Naive thymus-derived CD4-positive, alpha-beta T cell (primary cell): ENCODE data around the gene C7. TPM values are rescaled to one million over a fixed set of nuclear protein-coding genes. Genes with fewer than 3 reads are reported as not detected.

ENCODE experiments used
- ATAC-seq: fragments of 150-1000 bp; cut with Tn5 transposase; 2 replicates; pipeline ENCODE4 v1.10.0; 2021; ENCODE audit warnings: mild to moderate bottlenecking, moderate library complexity
- CTCF ChIA-PET: fragments of 350-600 bp; sonication (Branson Sonifier 250); formaldehyde crosslinking; loops from one replicate; lab custom pipeline; 2021; ENCODE audit warnings: antibody characterized with exemption; lab: Charles Lee
- POLR2A ChIA-PET: fragments of 350-600 bp; sonication (Branson Sonifier 250); formaldehyde crosslinking; loops from one replicate; lab custom pipeline; 2021; ENCODE audit warnings: antibody characterized with exemption, inconsistent platforms; lab: Charles Lee
- DNase-seq, 9 donors: peaks; one replicate each; pipeline versions ENCODE4 v3.0.0 to v3.0.0-alpha.2; 2020 to 2022; ENCODE audit warnings: mixed read lengths in 1 of 9
- H3K27ac ChIP-seq: one replicate; pipeline ENCODE4 v1.7.0; 2013; ENCODE audit warnings: mild to moderate bottlenecking, low read depth, low read length, moderate library complexity
- H3K27me3 ChIP-seq, 2 donors: one replicate each; pipeline ENCODE4 v1.7.0; 2013; ENCODE audit warnings: low read length in 2 of 2, mild to moderate bottlenecking in 2 of 2, moderate library complexity in 2 of 2; ENCODE audit not compliant: control insufficient read depth in 2 of 2, insufficient read depth in 2 of 2
- H3K36me3 ChIP-seq, 3 experiments: 1 replicate in 2 of 3; 2 replicates in 1 of 3; pipeline ENCODE4 v1.7.0; 2013; ENCODE audit warnings: low read length in 3 of 3, mild to moderate bottlenecking in 3 of 3, moderate library complexity in 1 of 3; ENCODE audit not compliant: insufficient read depth in 3 of 3, control insufficient read depth in 2 of 3
- H3K4me1 ChIP-seq, 2 donors: one replicate each; pipeline ENCODE4 v1.7.0; 2013; ENCODE audit warnings: low read length in 2 of 2, mild to moderate bottlenecking in 2 of 2, moderate library complexity in 1 of 2; ENCODE audit not compliant: control insufficient read depth in 2 of 2, insufficient read depth in 2 of 2
- H3K4me3 ChIP-seq: 2 replicates; pipeline ENCODE4 v1.7.0; 2013; ENCODE audit warnings: mild to moderate bottlenecking, low read length
- H3K9me3 ChIP-seq, 3 experiments: 1 replicate in 2 of 3; 2 replicates in 1 of 3; pipeline ENCODE4 v1.7.0; 2013; ENCODE audit warnings: low read length in 3 of 3; ENCODE audit not compliant: control insufficient read depth in 2 of 3
- H3K27ac Mint-ChIP-seq, 9 donors: one replicate each; pipeline ENCODE4 v1.8.0; 2020 to 2022; ENCODE audit warnings: mixed read lengths in 9 of 9, mild to moderate bottlenecking in 8 of 9, moderate library complexity in 5 of 9, inconsistent platforms in 2 of 9
- H3K27me3 Mint-ChIP-seq, 5 donors: one replicate each; pipeline ENCODE4 v1.8.0; 2021 to 2022; ENCODE audit warnings: mixed read lengths in 5 of 5, mild to moderate bottlenecking in 1 of 5
- H3K36me3 Mint-ChIP-seq, 5 donors: one replicate each; pipeline ENCODE4 v1.8.0; 2020 to 2022; ENCODE audit warnings: mixed read lengths in 5 of 5, mild to moderate bottlenecking in 3 of 5, inconsistent platforms in 1 of 5
- H3K4me1 Mint-ChIP-seq, 7 donors: one replicate each; pipeline ENCODE4 v1.8.0; 2020 to 2022; ENCODE audit warnings: mixed read lengths in 7 of 7, mild to moderate bottlenecking in 3 of 7, inconsistent platforms in 1 of 7
- H3K4me3 Mint-ChIP-seq, 10 donors: one replicate each; pipeline ENCODE4 v1.8.0; 2020 to 2022; ENCODE audit warnings: mild to moderate bottlenecking in 10 of 10, mixed read lengths in 10 of 10, moderate library complexity in 6 of 10, inconsistent platforms in 2 of 10
- H3K9me3 Mint-ChIP-seq, 11 donors: one replicate each; pipeline ENCODE4 v1.8.0; 2020 to 2022; ENCODE audit warnings: mixed read lengths in 11 of 11, mild to moderate bottlenecking in 4 of 11, inconsistent platforms in 1 of 11, moderate library complexity in 1 of 11
- intact Hi-C, 2 donors: fragments of 100-400 bp; cut with micrococcal nuclease; formaldehyde crosslinking; loops; one replicate each; pipeline ENCODE4 v1.15.1; 2023
- polyA plus RNA-seq, 2 donors: library from polyadenylated mRNA; unstranded; fragments of 300-500 nt; fragmentation: Illumina TruSeq; gene quantifications; one replicate each; pipeline ENCODE4 v1.2.3, GENCODE V29; 2021
- total RNA-seq, 6 experiments: library from RNA in 5 of 6; stranded (reverse) in 5 of 6; gene quantifications; 1 replicate in 5 of 6; 2 replicates in 1 of 6; pipeline ENCODE4 v1.2.3 and lab custom pipeline; 2021 to 2026

Gene C7
- total and polyA plus RNA-seq, 7 experiments from 2014 or later: not detected

DNA sequence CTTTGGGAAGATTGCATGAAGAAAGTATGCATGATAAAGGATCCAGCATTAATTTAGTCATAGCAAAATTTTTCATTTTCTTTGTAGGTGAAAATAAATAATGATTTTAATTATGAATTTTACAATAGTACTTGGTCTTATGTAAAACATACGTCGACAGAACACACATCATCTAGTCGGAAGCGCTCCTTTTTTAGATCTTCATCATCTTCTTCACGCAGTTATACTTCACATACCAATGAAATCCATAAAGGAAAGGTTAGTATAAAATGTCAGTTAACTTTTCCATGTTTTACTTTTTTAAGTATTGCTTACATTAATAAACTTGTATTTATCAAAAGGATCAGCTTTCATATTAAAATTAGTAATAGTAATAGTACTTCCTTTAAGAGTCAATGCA is 35.8 kb downstream of the C7 start:
- Mint-ChIP-seq H3K27ac (no peak overlapping the region), H3K27me3 (peaks cover 0 to 13% (median 12%) of the 10 kb centered on the region in 5 donors), H3K9me3 (no peaks in the 10 kb centered on the region), H3K4me1 (no peaks in the 10 kb centered on the region), H3K4me3 (no peak overlapping the region), H3K36me3 (no peaks in the 10 kb centered on the region)
- CTCF ChIA-PET: no interaction called here
- H3K4me3 ChIP-seq: no peak overlapping the region
- ATAC-seq (no peak), DNase-seq (no peak)
- intact Hi-C loops: no loop called here
- H3K4me1 ChIP-seq: no peaks in the 10 kb centered on the region
- POLR2A ChIA-PET: no interaction called here
- H3K27me3 ChIP-seq: no peaks in the 10 kb centered on the region
- no peaks in the 10 kb centered on the region for H3K36me3 ChIP-seq
- H3K9me3 ChIP-seq: no peaks in the 10 kb centered on the region
- H3K27ac ChIP-seq: no peak overlapping the region

- Histone ChIP-seq H3K36me3 (no peaks in the 10 kb centered on the region), H3K27me3 (no peaks in the 10 kb centered on the region), H3K27ac (no peak overlapping the region), H3K4me3 (no peak overlapping the region), H3K4me1 (no peaks in the 10 kb centered on the region), H3K9me3 (no peaks in the 10 kb centered on the region)
- DNase-seq (no peak), ATAC-seq (no peak)
- POLR2A ChIA-PET: no interaction called here
- H3K9me3 Mint-ChIP-seq: peaks cover 0 to 8% (median 4%) of the 10 kb centered on the region in 11 donors
- no peak overlapping the region for H3K27ac Mint-ChIP-seq
- H3K4me3 Mint-ChIP-seq: no peak overlapping the region
- peaks cover 0 to 16% (median 10%) of the 10 kb centered on the region in 5 donors for H3K27me3 Mint-ChIP-seq
- peaks cover 0 to 3% (median 0%) of the 10 kb centered on the region in 5 donors for H3K36me3 Mint-ChIP-seq
- intact Hi-C loops: no loop called here
- H3K4me1 Mint-ChIP-seq: no peaks in the 10 kb centered on the region
- CTCF ChIA-PET: no interaction called here
Measured at GRCh38 chr5:40955313-40955712, 46.0 kb downstream of the C7 start.

- H3K36me3 ChIP-seq: no peaks in the 10 kb centered on the region
- H3K4me1 Mint-ChIP-seq: no peaks in the 10 kb centered on the region
- H3K4me1 ChIP-seq: no peaks in the 10 kb centered on the region
- H3K36me3 Mint-ChIP-seq: peaks cover 0 to 3% (median 0%) of the 10 kb centered on the region in 5 donors
- POLR2A ChIA-PET: no interaction called here
- H3K9me3 ChIP-seq: no peaks in the 10 kb centered on the region
- peaks cover 0 to 20% (median 10%) of the 10 kb centered on the region in 5 donors for H3K27me3 Mint-ChIP-seq
- no peak overlapping the region for H3K27ac Mint-ChIP-seq
- H3K4me3 Mint-ChIP-seq: no peak overlapping the region
- H3K27ac ChIP-seq: no peak overlapping the region
- H3K9me3 Mint-ChIP-seq: peaks cover 0 to 8% (median 4%) of the 10 kb centered on the region in 11 donors
- no peaks in the 10 kb centered on the region for H3K27me3 ChIP-seq
- intact Hi-C loops: no loop called here
- DNase-seq (no peak), ATAC-seq (no peak)
- no peak overlapping the region for H3K4me3 ChIP-seq
- CTCF ChIA-PET: no interaction called here
Measured at GRCh38 chr5:40957048-40957447, 47.8 kb downstream of the C7 start.

GRCh38 chr5:40958811-40959210 is 49.5 kb downstream of the C7 start:
- Mint-ChIP-seq H3K4me1 (no peaks in the 10 kb centered on the region), H3K27ac (no peak overlapping the region)
- no peak for ATAC-seq

GRCh38 chr5:40960037-40960436 is 50.7 kb downstream of the C7 start:
- DNase-seq: no peak
- Mint-ChIP-seq H3K4me3 (no peak overlapping the region), H3K4me1 (no peaks in the 10 kb centered on the region), H3K36me3 (no peaks in the 10 kb centered on the region), H3K27me3 (peaks cover 0 to 12% (median 6%) of the 10 kb centered on the region in 5 donors), H3K27ac (no peak overlapping the region), H3K9me3 (peaks cover 0 to 8% (median 3%) of the 10 kb centered on the region in 11 donors)
- Histone ChIP-seq H3K27ac (no peak overlapping the region), H3K4me1 (no peaks in the 10 kb centered on the region), H3K9me3 (no peaks in the 10 kb centered on the region), H3K27me3 (no peaks in the 10 kb centered on the region), H3K36me3 (no peaks in the 10 kb centered on the region), H3K4me3 (no peak overlapping the region)
- ATAC-seq: no peak
- ChIA-PET POLR2A (no interaction called here), CTCF (no interaction called here)
- intact Hi-C loops: no loop called here

More at GRCh38 chr5:40958811-40959210, 49.5 kb downstream of the C7 start:
- DNase-seq: no peak
- peaks cover 0 to 8% (median 3%) of the 10 kb centered on the region in 11 donors for H3K9me3 Mint-ChIP-seq
- H3K4me3 Mint-ChIP-seq: no peak overlapping the region
- intact Hi-C loops: no loop called here
- Histone ChIP-seq H3K27ac (no peak overlapping the region), H3K9me3 (no peaks in the 10 kb centered on the region), H3K27me3 (no peaks in the 10 kb centered on the region), H3K36me3 (no peaks in the 10 kb centered on the region), H3K4me1 (no peaks in the 10 kb centered on the region), H3K4me3 (no peak overlapping the region)
- POLR2A ChIA-PET: no interaction called here
- CTCF ChIA-PET: no interaction called here
- peaks cover 0 to 14% (median 6%) of the 10 kb centered on the region in 5 donors for H3K27me3 Mint-ChIP-seq
- no peaks in the 10 kb centered on the region for H3K36me3 Mint-ChIP-seq

- Mint-ChIP-seq H3K36me3 (no peaks in the 10 kb centered on the region), H3K27ac (no peak overlapping the region), H3K27me3 (peaks cover 0 to 9% (median 6%) of the 10 kb centered on the region in 5 donors), H3K9me3 (peaks cover 0 to 8% (median 3%) of the 10 kb centered on the region in 11 donors), H3K4me1 (no peaks in the 10 kb centered on the region), H3K4me3 (no peak overlapping the region)
- DNase-seq (no peak), ATAC-seq (no peak)
- ChIA-PET POLR2A (no interaction called here), CTCF (no interaction called here)
- intact Hi-C loops: no loop called here
- no peaks in the 10 kb centered on the region for H3K9me3 ChIP-seq
- no peaks in the 10 kb centered on the region for H3K36me3 ChIP-seq
- no peak overlapping the region for H3K27ac ChIP-seq
- no peak overlapping the region for H3K4me3 ChIP-seq
- no peaks in the 10 kb centered on the region for H3K27me3 ChIP-seq
- H3K4me1 ChIP-seq: no peaks in the 10 kb centered on the region
Measured at GRCh38 chr5:40962207-40962955, 53.1 kb downstream of the C7 start.

- Mint-ChIP-seq H3K4me1 (no peaks in the 10 kb centered on the region), H3K36me3 (no peaks in the 10 kb centered on the region), H3K27me3 (peaks cover 0 to 25% (median 10%) of the 10 kb centered on the region in 5 donors), H3K9me3 (peaks cover 0 to 2% (median 0%) of the 10 kb centered on the region in 11 donors), H3K27ac (no peak overlapping the region), H3K4me3 (no peak overlapping the region)
- H3K4me3 ChIP-seq: no peak overlapping the region
- no peak for DNase-seq
- no peaks in the 10 kb centered on the region for H3K9me3 ChIP-seq
- H3K27ac ChIP-seq: no peak overlapping the region
- H3K27me3 ChIP-seq: no peaks in the 10 kb centered on the region
- ChIA-PET CTCF (no interaction called here), POLR2A (no interaction called here)
- intact Hi-C loops: no loop called here
- ATAC-seq: no peak
- no peaks in the 10 kb centered on the region for H3K4me1 ChIP-seq
- no peaks in the 10 kb centered on the region for H3K36me3 ChIP-seq
Measured at GRCh38 chr5:40972434-40972833, 63.1 kb downstream of the C7 start.
